HepG2 (cell line): ENCODE measurements around the gene IAPP. TPM values are rescaled to one million over a fixed set of nuclear protein-coding genes. Genes with fewer than 3 reads are reported as not detected.

Experiments
- ATAC-seq: fragments of 200-7000 bp; cut with Tn5 transposase; 3 replicates; pipeline ENCODE4 v1.9.1; 2020; ENCODE audit warnings: mild to moderate bottlenecking, moderate library complexity
- BruUV-seq: library from RNA; stranded (reverse); fragments of 400-500 nt; replicated peaks from 2 replicates; lab custom pipeline; 2021; lab: Mats Ljungman, UMichigan
- CTCF ChIA-PET: fragments of 300-600 bp; formaldehyde crosslinking; extraction: SDS; loops from one replicate; lab custom pipeline; 2021; ENCODE audit warnings: low total read pairs, inconsistent platforms, low intra/inter-chr PET ratio; lab: Yijun Ruan, JAX
- POLR2A ChIA-PET: fragments of 350-600 bp; sonication (Branson Sonifier 250); formaldehyde crosslinking; loops from one replicate; lab custom pipeline; 2020; ENCODE audit warnings: antibody characterized with exemption, inconsistent platforms; lab: Yijun Ruan, JAX
- DNase-seq: peaks from one replicate; pipeline ENCODE4 v3.0.0-alpha.2; 2015; ENCODE audit warnings: low spot score
- FAIRE-seq: peaks from 3 replicates; lab custom pipeline; 2011; peaks lifted over from hg19 to GRCh38; lab: Jason Lieb, UNC
- H2AFZ ChIP-seq: one replicate; pipeline ENCODE4 v1.6.1; 2011; ENCODE audit warnings: low read length, inconsistent platforms
- H3K27ac ChIP-seq: fragments of 300-600 bp; 3 replicates; pipeline ENCODE4 v1.8.0; 2011; ENCODE audit warnings: mixed run types, mild to moderate bottlenecking, mixed read lengths, low read length, inconsistent platforms; ENCODE audit not compliant: insufficient read depth; ENCODE audit errors: extremely low read length
- H3K27me3 ChIP-seq, 2 experiments: fragments of 200-600 bp in 1 of 2; 2 replicates in 1 of 2; 3 replicates in 1 of 2; pipeline versions ENCODE4 v1.6.0 to v1.8.0; 2011; ENCODE audit warnings: low read length in 2 of 2, mild to moderate bottlenecking in 2 of 2, moderate library complexity in 2 of 2, inconsistent platforms in 1 of 2; ENCODE audit not compliant: insufficient read depth in 2 of 2, control insufficient read depth in 1 of 2
- H3K36me3 ChIP-seq, 2 experiments: fragments of 200-600 bp in 1 of 2; replicated peaks in 1 of 2; 2 replicates in 1 of 2; 3 replicates in 1 of 2; pipeline versions ENCODE4 v1.5.1 to v1.8.0; 2011; ENCODE audit warnings: low read length in 2 of 2, inconsistent platforms in 1 of 2; ENCODE audit not compliant: insufficient read depth in 2 of 2, control insufficient read depth in 1 of 2
- H3K4me1 ChIP-seq: 2 replicates; pipeline ENCODE4 v1.5.1; 2012; ENCODE audit warnings: low read length, inconsistent platforms; ENCODE audit not compliant: insufficient read depth
- H3K4me2 ChIP-seq: 2 replicates; pipeline ENCODE4 v1.6.0; 2011; ENCODE audit warnings: low read depth, low read length, inconsistent platforms
- H3K4me3 ChIP-seq, 3 experiments: fragments of 200-600 bp in 1 of 3; sonication (generic), shearing (Covaris generic) in 1 of 3; replicated peaks in 1 of 3; 2 replicates each; pipeline ENCODE4 v1.5.1; 2011 to 2016; ENCODE audit warnings: low read length in 3 of 3, inconsistent platforms in 2 of 3, low read depth in 2 of 3, mild to moderate bottlenecking in 2 of 3, control low read depth in 1 of 3, mixed read lengths in 1 of 3; ENCODE audit not compliant: insufficient read depth in 1 of 3
- H3K79me2 ChIP-seq: one replicate; pipeline ENCODE4 v1.6.1; 2011; ENCODE audit warnings: low read length, inconsistent platforms; ENCODE audit not compliant: insufficient read depth
- H3K9ac ChIP-seq: 2 replicates; pipeline ENCODE4 v1.6.0; 2011; ENCODE audit warnings: mild to moderate bottlenecking, low read depth, low read length, inconsistent platforms; ENCODE audit not compliant: insufficient read depth
- H3K9me3 ChIP-seq: 2 replicates; pipeline ENCODE4 v1.5.1; 2012; ENCODE audit warnings: mild to moderate bottlenecking, low read length
- H4K20me1 ChIP-seq: 2 replicates; pipeline ENCODE4 v1.6.0; 2011; ENCODE audit warnings: inconsistent platforms, mild to moderate bottlenecking, low read length, moderate library complexity; ENCODE audit not compliant: insufficient read depth
- AGO2 ChIP-seq: fragments of 200-400 bp; formaldehyde crosslinking; optimal IDR thresholded peaks from 2 replicates; pipeline ENCODE3; 2017; ENCODE audit warnings: mild to moderate bottlenecking, low read depth, low read length, moderate library complexity
- CREM ChIP-seq, 2 experiments: sonication (generic) in 1 of 2; formaldehyde crosslinking in 1 of 2; IDR thresholded peaks; 2 replicates each; pipeline versions ENCODE4 v1.4.0 to v1.6.1; 2016 to 2020; ENCODE audit warnings: antibody characterized with exemption in 1 of 2, mild to moderate bottlenecking in 1 of 2, missing genetic modification reagents in 1 of 2
- GFI1 ChIP-seq: sonication (generic); formaldehyde crosslinking; IDR thresholded peaks from 2 replicates; pipeline ENCODE4 v1.5.0; 2020; ENCODE audit warnings: missing genetic modification reagents, mild to moderate bottlenecking, borderline replicate concordance
- GPN1 ChIP-seq: sonication (generic); formaldehyde crosslinking; IDR thresholded peaks from 2 replicates; pipeline ENCODE4 v1.5.1; 2020; ENCODE audit warnings: missing genetic modification reagents, borderline replicate concordance
- IKZF4 ChIP-seq: sonication (generic); formaldehyde crosslinking; IDR thresholded peaks from 2 replicates; pipeline ENCODE4 v1.5.1; 2020; ENCODE audit warnings: borderline replicate concordance, mild to moderate bottlenecking, low read depth, missing genetic modification reagents; ENCODE audit errors: not compliant biosample characterization
- MYPOP ChIP-seq: sonication (generic); formaldehyde crosslinking; IDR thresholded peaks from 2 replicates; pipeline ENCODE4 v1.8.1; 2023; ENCODE audit warnings: mild to moderate bottlenecking, moderate library complexity, missing genetic modification reagents
- PRDM10 ChIP-seq: sonication (generic); formaldehyde crosslinking; IDR thresholded peaks from 2 replicates; pipeline ENCODE4 v1.4.0; 2020; ENCODE audit warnings: low read depth, missing genetic modification reagents
- SAFB2 ChIP-seq: sonication (generic); formaldehyde crosslinking; IDR thresholded peaks from 2 replicates; pipeline ENCODE4 v1.5.1; 2020; ENCODE audit warnings: missing genetic modification reagents, low read depth, mild to moderate bottlenecking, borderline replicate concordance
- ZNF670 ChIP-seq: sonication (generic); formaldehyde crosslinking; IDR thresholded peaks from 2 replicates; pipeline ENCODE4 v1.8.0; 2022; ENCODE audit warnings: mild to moderate bottlenecking, missing genetic modification reagents, borderline replicate concordance
- ZNF740 ChIP-seq: sonication (generic); formaldehyde crosslinking; IDR thresholded peaks from 2 replicates; pipeline ENCODE4 v1.4.0; 2020; ENCODE audit warnings: missing genetic modification reagents
- ZSCAN20 ChIP-seq: sonication (generic); formaldehyde crosslinking; IDR thresholded peaks from 2 replicates; pipeline ENCODE4 v1.4.0; 2020; ENCODE audit warnings: missing genetic modification reagents, mild to moderate bottlenecking, borderline replicate concordance
- WGBS: methylation state at CpG from one replicate; pipeline ENCODE4 v1.1.6; 2017; ENCODE audit warnings: low lambda C conversion rate; 5-methylcytosine and 5-hydroxymethylcytosine counted together
- in situ Hi-C: cut with HindIII; loops from 2 replicates; pipeline ENCODE4 v1.10.0; 2017; ENCODE audit warnings: low pct_unique_long_range_greater_than_20kb; ENCODE audit not compliant: extremely low pct_ligation_motif_present
- intact Hi-C: fragments of 100-400 bp; cut with micrococcal nuclease; formaldehyde crosslinking; loops from one replicate; pipeline ENCODE4 v1.10.0; 2022; ENCODE audit not compliant: unreplicated experiment
- polyA plus RNA-seq, 8 experiments: library from polyadenylated mRNA; depleted of rRNA in 3 of 8; stranded (reverse) in 7 of 8; unstranded in 1 of 8; fragments of >200 nt; fragmentation: Illumina TruSeq in 4 of 8; extraction: Trizol in 4 of 8; gene quantifications; 2 replicates each; pipeline versions ENCODE4 v1.2.1 to v1.2.3, GENCODE V29; 2011 to 2016; ENCODE audit warnings: low read depth in 4 of 8, missing spikeins in 1 of 8, mixed read lengths in 1 of 8; ENCODE audit not compliant: insufficient read depth in 1 of 8
- total RNA-seq, 5 experiments: library from RNA; depleted of rRNA; stranded (reverse); fragments of >200 nt; fragmentation: Illumina TruSeq; extraction: Trizol; gene quantifications; 2 replicates each; pipeline ENCODE4 v1.2.3, GENCODE V29; 2016; ENCODE audit warnings: low read depth in 1 of 5

The IAPP gene
- total and polyA plus RNA-seq, 2 of the 13 experiments (the other 11 are each of a cell fraction or from before 2014, with no cell fraction given), result not detected

- no peak for TF ChIP-seq CREM (IDR thresholded peaks at IDR 0.05)
- no peak for TF ChIP-seq CREM (CRISPR knock-in tag; IDR thresholded peaks at IDR 0.05)
Observed at GRCh38 chr12:21353487-21353886, 19.2 kb upstream of the IAPP start (continued).

- Histone ChIP-seq H3K9me3 (no peaks in the 10 kb centered on the region), H3K79me2 (no peaks in the 10 kb centered on the region), H3K27ac (no peak overlapping the region), H3K27me3 (peaks cover 0 to 7% of the 10 kb centered on the region in 2 experiments; a peak in 1 of 5 replicates), H3K36me3 (no peaks in the 10 kb centered on the region), H3K4me1 (peaks cover 12% of the 10 kb centered on the region), H2AFZ (no peak overlapping the region), H3K4me2 (no peak overlapping the region), H3K4me3 (no peak overlapping the region), H3K9ac (no peak overlapping the region), H4K20me1 (no peaks in the 10 kb centered on the region)
- in situ Hi-C loops, result no loop called here
- ATAC-seq (no peak), FAIRE-seq (no peak), DNase-seq (no peak)
- intact Hi-C loops, result no loop called here
- ChIA-PET CTCF (no interaction called here), POLR2A (no interaction called here)
- WGBS, result 19% methylated on average over 4 of the region's 4 CpGs
- TF ChIP-seq AGO2, result no peak
- BruUV-seq, result no TSS peak
Observed at GRCh38 chr12:21353948-21354347, 18.8 kb upstream of the IAPP start.

- Histone ChIP-seq H3K9ac (no peak overlapping the region), H3K4me1 (peaks cover 12% of the 10 kb centered on the region), H3K9me3 (no peaks in the 10 kb centered on the region), H2AFZ (no peak overlapping the region), H3K27me3 (peaks cover 0 to 5% of the 10 kb centered on the region in 2 experiments; a peak in 1 of 5 replicates), H3K36me3 (no peaks in the 10 kb centered on the region), H3K4me3 (no peak overlapping the region), H3K79me2 (no peaks in the 10 kb centered on the region), H3K4me2 (no peak overlapping the region), H3K27ac (no peak overlapping the region), H4K20me1 (no peaks in the 10 kb centered on the region)
- intact Hi-C loops (no loop called here), in situ Hi-C loops (no loop called here)
- CTCF ChIA-PET, result no interaction called here
- BruUV-seq, result no TSS peak
- no peak for DNase-seq
- FAIRE-seq, result no peak
- POLR2A ChIA-PET, result no interaction called here
- no peak for ATAC-seq
- WGBS, result 0% methylated on average over 1 of the region's 1 CpG
- TF ChIP-seq MYPOP (CRISPR knock-in tag) (no peak), PRDM10 (CRISPR knock-in tag) (no peak), ZNF740 (no peak), SAFB2 (CRISPR knock-in tag) (no peak), ZSCAN20 (CRISPR knock-in tag) (no peak), ZNF670 (CRISPR knock-in tag) (no peak), GPN1 (no peak), GFI1 (CRISPR knock-in tag) (no peak), IKZF4 (no peak)
Observed at GRCh38 chr12:21354641-21355040, 18.1 kb upstream of the IAPP start.
